ENCODE results near the gene STK38.
"Not testable (repeated sequence)": the region's sequence is repeated elsewhere in the genome, so short reads cannot be mapped to it uniquely, and the experiment has no call there.

The STK38 gene

GRCh38 chr6:36546920-36547645 lies at the start of gene STK38:
TSS of gene STK38 (minus strand) at chr6:36547479. CDS start at chr6:36540202, 7,277 bp downstream.
- DNase-seq = peak; percentile 90

- DNase-seq = peak; percentile 20
Measured at GRCh38 chr6:36596356-36596755, 49.1 kb upstream of the STK38 start.

- peak; percentile 37 for DNase-seq
Measured at GRCh38 chr6:36594816-36595643, 47.8 kb upstream of the STK38 start.

- peak; percentile 98 for DNase-seq
Measured at GRCh38 chr6:36594029-36594815, 46.9 kb upstream of the STK38 start, which contains the start of gene SRSF3. TSS of gene SRSF3 (plus strand) at chr6:36594362. CDS start at chr6:36596763, 2,401 bp downstream.

GRCh38 chr6:36593569-36594028 lies 46.3 kb upstream of the STK38 start:
- DNase-seq = peak; percentile 75

GRCh38 chr6:36592221-36592655 lies 45.0 kb upstream of the STK38 start:
- no peak for DNase-seq

GRCh38 chr6:36590237-36590636 lies 43.0 kb upstream of the STK38 start:
- DNase-seq = no peak

GRCh38 chr6:36589025-36589400 lies 41.7 kb upstream of the STK38 start:
- not testable (repeated sequence) for DNase-seq

GRCh38 chr6:36586606-36587005 lies 39.3 kb upstream of the STK38 start:
- no peak for DNase-seq

- no peak for DNase-seq
Measured at GRCh38 chr6:36581716-36582115, 34.4 kb upstream of the STK38 start.

GRCh38 chr6:36580184-36580526 lies 32.9 kb upstream of the STK38 start:
- DNase-seq = no peak

GRCh38 chr6:36578431-36578830 lies 31.2 kb upstream of the STK38 start:
- no peak for DNase-seq

GRCh38 chr6:36578030-36578429 lies 30.8 kb upstream of the STK38 start:
- no peak for DNase-seq

GRCh38 chr6:36577301-36577700 lies 30.0 kb upstream of the STK38 start:
- no peak for DNase-seq

GRCh38 chr6:36576578-36576977 lies 29.3 kb upstream of the STK38 start:
- peak; percentile 76 for DNase-seq

- DNase-seq = no peak
Measured at GRCh38 chr6:36574679-36575078, 27.4 kb upstream of the STK38 start.

GRCh38 chr6:36572353-36573311 lies 25.4 kb upstream of the STK38 start:
- DNase-seq = not testable (repeated sequence)

GRCh38 chr6:36571122-36572043 lies 24.1 kb upstream of the STK38 start:
- DNase-seq = no peak

- no peak for DNase-seq
Measured at GRCh38 chr6:36570264-36570663, 23.0 kb upstream of the STK38 start.

GRCh38 chr6:36566418-36566905 lies 19.2 kb upstream of the STK38 start:
- no peak for DNase-seq

GRCh38 chr6:36563928-36564284 lies 16.6 kb upstream of the STK38 start:
- no peak for DNase-seq
